ENCODE results near the gene TSPAN17. TPM values are rescaled to one million over a fixed set of nuclear protein-coding genes. Genes with fewer than 3 reads are reported as not detected.

Gene TSPAN17
- total RNA-seq, 5 donors from 2014 or later (not counting 1 experiment from before 2014, with no cell fraction given): 20.2 to 39.3 (median 30.0) TPM

- peaks cover 41 to 49% of the 10 kb centered on the region in 2 donors for H3K27me3 Mint-ChIP-seq
- H3K9me3 Mint-ChIP-seq: no peaks in the 10 kb centered on the region
- ATAC-seq (replicated peaks in 1 of 4): no peak
- ChIA-PET CTCF (no interaction called here), POLR2A (no interaction called here)
- DNase-seq: no peak
- H3K27ac ChIP-seq (ENCODE audit: low read length): no peak overlapping the region
- H3K4me3 ChIP-seq (ENCODE audit: control insufficient read depth in 1 of 2, extremely low read depth in 1 of 2, low read length in 1 of 2): no peak overlapping the region
- H3K4me3 Mint-ChIP-seq: no peak overlapping the region
- H3K4me1 ChIP-seq (ENCODE audit: control insufficient read depth in 1 of 2, extremely low read depth in 1 of 2, insufficient read depth in 2 of 2, low read length in 2 of 2): no peaks in the 10 kb centered on the region
- 69% methylated on average over 5 of the region's 9 CpGs for WGBS (ENCODE audit: insufficient coverage)
- no peaks in the 10 kb centered on the region for H3K9me3 ChIP-seq
- no peaks in the 10 kb centered on the region for H3K36me3 Mint-ChIP-seq
- H3K4me1 Mint-ChIP-seq: peaks cover 0 to 7% (median 3%) of the 10 kb centered on the region in 3 donors
- H3K27me3 ChIP-seq (replicated peaks in 1 of 2; ENCODE audit: control insufficient read depth in 2 of 2, extremely low read depth in 1 of 2, insufficient read depth in 2 of 2, low read length in 1 of 2): peaks cover 0 to 52% of the 10 kb centered on the region in 2 experiments
- H3K36me3 ChIP-seq (ENCODE audit: control insufficient read depth in 2 of 2, extremely low read depth in 1 of 2, insufficient read depth in 1 of 2, low read length in 1 of 2): no peaks in the 10 kb centered on the region
- H3K27ac Mint-ChIP-seq: no peak overlapping the region
Measured at GRCh38 chr5:176636426-176636825, 10.9 kb upstream of the TSPAN17 start.

GRCh38 chr5:176637556-176637955, 9.7 kb upstream of the TSPAN17 start:
- Mint-ChIP-seq H3K4me3 (no peak overlapping the region), H3K36me3 (no peaks in the 10 kb centered on the region), H3K27me3 (peaks cover 38 to 40% of the 10 kb centered on the region in 2 donors), H3K4me1 (peaks cover 0 to 7% (median 3%) of the 10 kb centered on the region in 3 donors), H3K27ac (no peak overlapping the region), H3K9me3 (no peaks in the 10 kb centered on the region)
- no peak for DNase-seq
- no peak for ATAC-seq (replicated peaks in 1 of 4)
- CTCF ChIA-PET: no interaction called here
- Histone ChIP-seq H3K9me3 (no peaks in the 10 kb centered on the region), H3K4me3 (ENCODE audit: control insufficient read depth in 1 of 2, extremely low read depth in 1 of 2, low read length in 1 of 2) (no peak overlapping the region), H3K27me3 (replicated peaks in 1 of 2; ENCODE audit: control insufficient read depth in 2 of 2, extremely low read depth in 1 of 2, insufficient read depth in 2 of 2, low read length in 1 of 2) (peaks cover 0 to 44% of the 10 kb centered on the region in 2 experiments), H3K36me3 (ENCODE audit: control insufficient read depth in 2 of 2, extremely low read depth in 1 of 2, insufficient read depth in 1 of 2, low read length in 1 of 2) (no peaks in the 10 kb centered on the region), H3K27ac (ENCODE audit: low read length) (no peak overlapping the region), H3K4me1 (ENCODE audit: control insufficient read depth in 1 of 2, extremely low read depth in 1 of 2, insufficient read depth in 2 of 2, low read length in 2 of 2) (no peaks in the 10 kb centered on the region)
- WGBS (ENCODE audit: insufficient coverage): 79% methylated on average over 3 of the region's 4 CpGs
- POLR2A ChIA-PET: no interaction called here

GRCh38 chr5:176638437-176638836, 8.8 kb upstream of the TSPAN17 start:
- Mint-ChIP-seq H3K27me3 (peaks cover 32 to 37% of the 10 kb centered on the region in 2 donors), H3K9me3 (no peaks in the 10 kb centered on the region), H3K4me3 (no peak overlapping the region), H3K4me1 (peaks cover 0 to 7% (median 3%) of the 10 kb centered on the region in 3 donors), H3K27ac (no peak overlapping the region), H3K36me3 (no peaks in the 10 kb centered on the region)
- ChIA-PET POLR2A (no interaction called here), CTCF (no interaction called here)
- 92% methylated on average over 2 of the region's 3 CpGs for WGBS (ENCODE audit: insufficient coverage)
- H3K27ac ChIP-seq (ENCODE audit: low read length): no peak overlapping the region
- ATAC-seq (replicated peaks in 1 of 4) (no peak), DNase-seq (no peak)
- no peak overlapping the region for H3K4me3 ChIP-seq (ENCODE audit: control insufficient read depth in 1 of 2, extremely low read depth in 1 of 2, low read length in 1 of 2)
- no peaks in the 10 kb centered on the region for H3K4me1 ChIP-seq (ENCODE audit: control insufficient read depth in 1 of 2, extremely low read depth in 1 of 2, insufficient read depth in 2 of 2, low read length in 2 of 2)
- no peaks in the 10 kb centered on the region for H3K9me3 ChIP-seq
- H3K36me3 ChIP-seq (ENCODE audit: control insufficient read depth in 2 of 2, extremely low read depth in 1 of 2, insufficient read depth in 1 of 2, low read length in 1 of 2): no peaks in the 10 kb centered on the region
- H3K27me3 ChIP-seq (replicated peaks in 1 of 2; ENCODE audit: control insufficient read depth in 2 of 2, extremely low read depth in 1 of 2, insufficient read depth in 2 of 2, low read length in 1 of 2): peaks cover 0 to 35% of the 10 kb centered on the region in 2 experiments

GRCh38 chr5:176639208-176639607, 8.1 kb upstream of the TSPAN17 start:
- Histone ChIP-seq H3K4me1 (ENCODE audit: control insufficient read depth in 1 of 2, extremely low read depth in 1 of 2, insufficient read depth in 2 of 2, low read length in 2 of 2) (no peaks in the 10 kb centered on the region), H3K27ac (ENCODE audit: low read length) (no peak overlapping the region), H3K4me3 (ENCODE audit: control insufficient read depth in 1 of 2, extremely low read depth in 1 of 2, low read length in 1 of 2) (no peak overlapping the region), H3K9me3 (no peaks in the 10 kb centered on the region), H3K27me3 (replicated peaks in 1 of 2; ENCODE audit: control insufficient read depth in 2 of 2, extremely low read depth in 1 of 2, insufficient read depth in 2 of 2, low read length in 1 of 2) (peaks cover 0 to 29% of the 10 kb centered on the region in 2 experiments), H3K36me3 (ENCODE audit: control insufficient read depth in 2 of 2, extremely low read depth in 1 of 2, insufficient read depth in 1 of 2, low read length in 1 of 2) (no peaks in the 10 kb centered on the region)
- H3K36me3 Mint-ChIP-seq: no peaks in the 10 kb centered on the region
- H3K27me3 Mint-ChIP-seq: peaks cover 24 to 29% of the 10 kb centered on the region in 2 donors
- DNase-seq: no peak
- no peak overlapping the region for H3K4me3 Mint-ChIP-seq
- POLR2A ChIA-PET: no interaction called here
- no peaks in the 10 kb centered on the region for H3K4me1 Mint-ChIP-seq
- H3K27ac Mint-ChIP-seq: no peak overlapping the region
- WGBS (ENCODE audit: insufficient coverage): 55% methylated on average over 1 of the region's 4 CpGs
- no peaks in the 10 kb centered on the region for H3K9me3 Mint-ChIP-seq
- no peak for ATAC-seq (replicated peaks in 1 of 4)
- CTCF ChIA-PET: no interaction called here

GRCh38 chr5:176639981-176640380, 7.3 kb upstream of the TSPAN17 start:
- DNase-seq (no peak), ATAC-seq (replicated peaks in 1 of 4) (no peak)
- Mint-ChIP-seq H3K27me3 (peaks cover 18 to 26% of the 10 kb centered on the region in 2 donors), H3K36me3 (no peaks in the 10 kb centered on the region), H3K4me3 (no peak overlapping the region), H3K4me1 (no peaks in the 10 kb centered on the region), H3K27ac (no peak overlapping the region), H3K9me3 (no peaks in the 10 kb centered on the region)
- no peaks in the 10 kb centered on the region for H3K9me3 ChIP-seq
- no peaks in the 10 kb centered on the region for H3K36me3 ChIP-seq (ENCODE audit: control insufficient read depth in 2 of 2, extremely low read depth in 1 of 2, insufficient read depth in 1 of 2, low read length in 1 of 2)
- ChIA-PET CTCF (no interaction called here), POLR2A (no interaction called here)
- no peak overlapping the region for H3K4me3 ChIP-seq (ENCODE audit: control insufficient read depth in 1 of 2, extremely low read depth in 1 of 2, low read length in 1 of 2)
- no peaks in the 10 kb centered on the region for H3K4me1 ChIP-seq (ENCODE audit: control insufficient read depth in 1 of 2, extremely low read depth in 1 of 2, insufficient read depth in 2 of 2, low read length in 2 of 2)
- no peak overlapping the region for H3K27ac ChIP-seq (ENCODE audit: low read length)
- 91% methylated on average over 4 of the region's 4 CpGs for WGBS (ENCODE audit: insufficient coverage)
- peaks cover 0 to 24% of the 10 kb centered on the region in 2 experiments for H3K27me3 ChIP-seq (replicated peaks in 1 of 2; ENCODE audit: control insufficient read depth in 2 of 2, extremely low read depth in 1 of 2, insufficient read depth in 2 of 2, low read length in 1 of 2)

GRCh38 chr5:176640616-176641015, 6.7 kb upstream of the TSPAN17 start:
- no peak overlapping the region for H3K27ac ChIP-seq (ENCODE audit: low read length)
- Mint-ChIP-seq H3K27me3 (peaks cover 12 to 21% of the 10 kb centered on the region in 2 donors), H3K36me3 (no peaks in the 10 kb centered on the region), H3K9me3 (no peaks in the 10 kb centered on the region), H3K27ac (no peak overlapping the region), H3K4me1 (no peaks in the 10 kb centered on the region), H3K4me3 (no peak overlapping the region)
- no peaks in the 10 kb centered on the region for H3K9me3 ChIP-seq
- CTCF ChIA-PET: no interaction called here
- no peak for DNase-seq
- no peak overlapping the region for H3K4me3 ChIP-seq (ENCODE audit: control insufficient read depth in 1 of 2, extremely low read depth in 1 of 2, low read length in 1 of 2)
- ATAC-seq (replicated peaks in 1 of 4): no peak
- POLR2A ChIA-PET: no interaction called here
- 67% methylated on average over 4 of the region's 4 CpGs for WGBS (ENCODE audit: insufficient coverage)
- no peaks in the 10 kb centered on the region for H3K4me1 ChIP-seq (ENCODE audit: control insufficient read depth in 1 of 2, extremely low read depth in 1 of 2, insufficient read depth in 2 of 2, low read length in 2 of 2)
- peaks cover 0 to 18% of the 10 kb centered on the region in 2 experiments for H3K27me3 ChIP-seq (replicated peaks in 1 of 2; ENCODE audit: control insufficient read depth in 2 of 2, extremely low read depth in 1 of 2, insufficient read depth in 2 of 2, low read length in 1 of 2)
- H3K36me3 ChIP-seq (ENCODE audit: control insufficient read depth in 2 of 2, extremely low read depth in 1 of 2, insufficient read depth in 1 of 2, low read length in 1 of 2): no peaks in the 10 kb centered on the region
